Measurements from ENCODE around the gene AGRN.
"Not testable (repeated sequence)": the region's sequence is repeated elsewhere in the genome, so short reads cannot be mapped to it uniquely, and the experiment has no call there.

Gene AGRN

GRCh38 chr1:984476-984814 lies 35.5 kb upstream of the AGRN start:
- no CpG with 5 or more reads among the region's 12 CpGs for WGBS (ENCODE audit: extremely low coverage, insufficient coverage, insufficient read length)

GRCh38 chr1:985126-985525 lies 34.8 kb upstream of the AGRN start:
- Histone ChIP-seq H2BK12ac (ENCODE audit: low read length) (no peak overlapping the region), H3K27me3 (ENCODE audit: insufficient read depth, low read length) (no peaks in the 10 kb centered on the region), H3K4ac (ENCODE audit: low read depth, low read length) (no peak overlapping the region), H2BK120ac (ENCODE audit: insufficient read depth, low read length, poor library complexity) (no peak overlapping the region), H4K91ac (ENCODE audit: low read depth, low read length) (no peak overlapping the region), H2BK5ac (ENCODE audit: low read depth, low read length, poor library complexity) (no peak overlapping the region), H3K36me3 (ENCODE audit: control insufficient read depth in 1 of 2, insufficient read depth in 2 of 2, low read length in 2 of 2) (no peaks in the 10 kb centered on the region), H3K4me2 (ENCODE audit: low read length) (no peak overlapping the region), H2AFZ (ENCODE audit: insufficient read depth, low read length, poor library complexity) (no peak overlapping the region), H3K18ac (ENCODE audit: low read length) (no peak overlapping the region), H2AK5ac (ENCODE audit: low read length) (no peak overlapping the region), H3K4me3 (ENCODE audit: low read depth, low read length) (no peak overlapping the region), H3K9ac (ENCODE audit: low read length) (no peak overlapping the region), H3K14ac (ENCODE audit: low read length) (no peak overlapping the region), H4K12ac (ENCODE audit: low read depth, low read length) (no peak overlapping the region), H3K79me1 (ENCODE audit: low read length) (no peaks in the 10 kb centered on the region), H4K8ac (ENCODE audit: low read depth, low read length) (no peak overlapping the region), H3K23ac (ENCODE audit: low read length) (no peak overlapping the region), H3K79me2 (ENCODE audit: control insufficient read depth, insufficient read depth, low read length, poor library complexity) (no peaks in the 10 kb centered on the region), H3K9me3 (ENCODE audit: insufficient read depth, low read depth, low read length) (no peaks in the 10 kb centered on the region), H3K27ac (ENCODE audit: low read depth, low read length) (no peak overlapping the region), H3K4me1 (ENCODE audit: control insufficient read depth in 1 of 2, insufficient read depth in 2 of 2, low read length in 2 of 2) (no peaks in the 10 kb centered on the region)
- no peak for DNase-seq
- WGBS (ENCODE audit: extremely low coverage, insufficient coverage, insufficient read length), result no CpG with 5 or more reads among the region's 13 CpGs

More at GRCh38 chr1:984476-984814, 35.5 kb upstream of the AGRN start:
- Histone ChIP-seq H3K4ac (ENCODE audit: low read depth, low read length) (no peak overlapping the region), H2BK5ac (ENCODE audit: low read depth, low read length, poor library complexity) (no peak overlapping the region), H3K27ac (ENCODE audit: low read depth, low read length) (no peak overlapping the region), H4K8ac (ENCODE audit: low read depth, low read length) (no peak overlapping the region), H3K23ac (ENCODE audit: low read length) (no peak overlapping the region), H3K79me2 (ENCODE audit: control insufficient read depth, insufficient read depth, low read length, poor library complexity) (no peaks in the 10 kb centered on the region), H3K18ac (ENCODE audit: low read length) (no peak overlapping the region), H4K91ac (ENCODE audit: low read depth, low read length) (no peak overlapping the region), H3K4me3 (ENCODE audit: low read depth, low read length) (no peak overlapping the region), H3K9ac (ENCODE audit: low read length) (no peak overlapping the region), H3K4me1 (ENCODE audit: control insufficient read depth in 1 of 2, insufficient read depth in 2 of 2, low read length in 2 of 2) (no peaks in the 10 kb centered on the region), H3K36me3 (ENCODE audit: control insufficient read depth in 1 of 2, insufficient read depth in 2 of 2, low read length in 2 of 2) (no peaks in the 10 kb centered on the region), H2BK120ac (ENCODE audit: insufficient read depth, low read length, poor library complexity) (no peak overlapping the region), H4K12ac (ENCODE audit: low read depth, low read length) (no peak overlapping the region), H2AFZ (ENCODE audit: insufficient read depth, low read length, poor library complexity) (peak overlapping the region; percentile 74), H2BK12ac (ENCODE audit: low read length) (no peak overlapping the region), H3K9me3 (ENCODE audit: insufficient read depth, low read depth, low read length) (no peaks in the 10 kb centered on the region), H3K79me1 (ENCODE audit: low read length) (no peaks in the 10 kb centered on the region), H2AK5ac (ENCODE audit: low read length) (no peak overlapping the region), H3K14ac (ENCODE audit: low read length) (no peak overlapping the region), H3K27me3 (ENCODE audit: insufficient read depth, low read length) (no peaks in the 10 kb centered on the region), H3K4me2 (ENCODE audit: low read length) (peak overlapping the region; percentile 43)
- DNase-seq, result no peak

- H3K9ac ChIP-seq (ENCODE audit: low read length); H3K4ac ChIP-seq (ENCODE audit: low read depth, low read length); H4K8ac ChIP-seq (ENCODE audit: low read depth, low read length); H3K27me3 ChIP-seq (ENCODE audit: insufficient read depth, low read length); H3K79me2 ChIP-seq (ENCODE audit: control insufficient read depth, insufficient read depth, low read length, poor library complexity); H2BK12ac ChIP-seq (ENCODE audit: low read length); H3K4me3 ChIP-seq (ENCODE audit: low read depth, low read length); H2BK120ac ChIP-seq (ENCODE audit: insufficient read depth, low read length, poor library complexity); H3K27ac ChIP-seq (ENCODE audit: low read depth, low read length); H2AFZ ChIP-seq (ENCODE audit: insufficient read depth, low read length, poor library complexity); H3K9me3 ChIP-seq (ENCODE audit: insufficient read depth, low read depth, low read length); H3K23ac ChIP-seq (ENCODE audit: low read length); H3K18ac ChIP-seq (ENCODE audit: low read length); H4K91ac ChIP-seq (ENCODE audit: low read depth, low read length); H4K12ac ChIP-seq (ENCODE audit: low read depth, low read length); H3K79me1 ChIP-seq (ENCODE audit: low read length); H3K36me3 ChIP-seq (ENCODE audit: control insufficient read depth in 1 of 2, insufficient read depth in 2 of 2, low read length in 2 of 2); H2AK5ac ChIP-seq (ENCODE audit: low read length); H3K4me2 ChIP-seq (ENCODE audit: low read length); H3K4me1 ChIP-seq (ENCODE audit: control insufficient read depth in 1 of 2, insufficient read depth in 2 of 2, low read length in 2 of 2); DNase-seq; H2BK5ac ChIP-seq (ENCODE audit: low read depth, low read length, poor library complexity); H3K14ac ChIP-seq (ENCODE audit: low read length): not testable (repeated sequence)
- no CpG with 5 or more reads among the region's 5 CpGs for WGBS (ENCODE audit: extremely low coverage, insufficient coverage, insufficient read length)
These were observed 31.9 kb upstream of the AGRN start for GRCh38 chr1:988061-988460.

DNA sequence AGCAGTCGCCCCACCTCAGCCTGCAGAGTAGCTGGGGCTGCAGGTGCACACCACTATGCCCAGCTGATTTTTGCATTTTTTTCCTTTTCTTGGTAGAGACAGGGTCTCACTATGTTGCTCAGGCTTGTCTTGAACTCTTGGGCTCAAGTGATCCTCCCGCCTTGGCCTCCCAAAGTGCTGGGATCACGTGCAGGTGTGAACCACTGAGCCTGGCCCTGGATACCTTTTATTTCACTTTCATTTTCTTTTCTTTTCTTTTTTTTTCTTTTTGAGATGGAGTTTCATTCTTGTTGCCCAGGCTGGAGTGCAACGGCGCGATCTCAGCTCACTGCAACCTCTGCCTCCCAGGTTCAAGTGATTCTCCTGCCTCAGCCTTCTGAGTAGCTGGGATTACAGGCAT lies 28.6 kb upstream of the AGRN start:
- not testable (repeated sequence) for H4K12ac ChIP-seq (ENCODE audit: low read depth, low read length); H3K4ac ChIP-seq (ENCODE audit: low read depth, low read length); H3K79me1 ChIP-seq (ENCODE audit: low read length); H3K27me3 ChIP-seq (ENCODE audit: insufficient read depth, low read length); H2AFZ ChIP-seq (ENCODE audit: insufficient read depth, low read length, poor library complexity); H3K4me1 ChIP-seq (ENCODE audit: control insufficient read depth in 1 of 2, insufficient read depth in 2 of 2, low read length in 2 of 2); DNase-seq; H3K27ac ChIP-seq (ENCODE audit: low read depth, low read length); H3K36me3 ChIP-seq (ENCODE audit: control insufficient read depth in 1 of 2, insufficient read depth in 2 of 2, low read length in 2 of 2); H3K4me3 ChIP-seq (ENCODE audit: low read depth, low read length); H2BK120ac ChIP-seq (ENCODE audit: insufficient read depth, low read length, poor library complexity); H3K4me2 ChIP-seq (ENCODE audit: low read length); H2AK5ac ChIP-seq (ENCODE audit: low read length); H3K18ac ChIP-seq (ENCODE audit: low read length); H3K14ac ChIP-seq (ENCODE audit: low read length); H2BK12ac ChIP-seq (ENCODE audit: low read length); H4K91ac ChIP-seq (ENCODE audit: low read depth, low read length); H3K79me2 ChIP-seq (ENCODE audit: control insufficient read depth, insufficient read depth, low read length, poor library complexity); H2BK5ac ChIP-seq (ENCODE audit: low read depth, low read length, poor library complexity); H4K8ac ChIP-seq (ENCODE audit: low read depth, low read length); H3K23ac ChIP-seq (ENCODE audit: low read length)
- Histone ChIP-seq H3K9ac (ENCODE audit: low read length) (peak overlapping the region; percentile 18), H3K9me3 (ENCODE audit: insufficient read depth, low read depth, low read length) (peaks cover 11% of the 10 kb centered on the region)
- WGBS (ENCODE audit: extremely low coverage, insufficient coverage, insufficient read length), result no CpG with 5 or more reads among the region's 6 CpGs

All from trophoblast cell (in vitro differentiated cells and primary cell).